AG09319 (cell line): ENCODE results near the gene KRT72.
"Not testable (repeated sequence)": the region's sequence is repeated elsewhere in the genome, so short reads cannot be mapped to it uniquely, and the experiment has no call there.

Experiments used
- DNase-seq: peaks from one replicate; pipeline ENCODE4 v3.0.0-alpha.2; 2010; ENCODE audit warnings: low read depth; ENCODE audit errors: extremely low read depth
- TF ChIP-seq, protein P1 (sequence below): IDR thresholded peaks from 2 replicates; pipeline ENCODE4 v1.5.1; 2011; ENCODE audit warnings: low read depth, mild to moderate bottlenecking, inconsistent platforms, low read length, moderate library complexity

Gene KRT72

GRCh38 chr12:52600475-52600874 lies 788 bp downstream of the KRT72 start:
- TF ChIP-seq, protein P1, sequence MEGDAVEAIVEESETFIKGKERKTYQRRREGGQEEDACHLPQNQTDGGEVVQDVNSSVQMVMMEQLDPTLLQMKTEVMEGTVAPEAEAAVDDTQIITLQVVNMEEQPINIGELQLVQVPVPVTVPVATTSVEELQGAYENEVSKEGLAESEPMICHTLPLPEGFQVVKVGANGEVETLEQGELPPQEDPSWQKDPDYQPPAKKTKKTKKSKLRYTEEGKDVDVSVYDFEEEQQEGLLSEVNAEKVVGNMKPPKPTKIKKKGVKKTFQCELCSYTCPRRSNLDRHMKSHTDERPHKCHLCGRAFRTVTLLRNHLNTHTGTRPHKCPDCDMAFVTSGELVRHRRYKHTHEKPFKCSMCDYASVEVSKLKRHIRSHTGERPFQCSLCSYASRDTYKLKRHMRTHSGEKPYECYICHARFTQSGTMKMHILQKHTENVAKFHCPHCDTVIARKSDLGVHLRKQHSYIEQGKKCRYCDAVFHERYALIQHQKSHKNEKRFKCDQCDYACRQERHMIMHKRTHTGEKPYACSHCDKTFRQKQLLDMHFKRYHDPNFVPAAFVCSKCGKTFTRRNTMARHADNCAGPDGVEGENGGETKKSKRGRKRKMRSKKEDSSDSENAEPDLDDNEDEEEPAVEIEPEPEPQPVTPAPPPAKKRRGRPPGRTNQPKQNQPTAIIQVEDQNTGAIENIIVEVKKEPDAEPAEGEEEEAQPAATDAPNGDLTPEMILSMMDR = no peak
- DNase-seq = no peak

DNA sequence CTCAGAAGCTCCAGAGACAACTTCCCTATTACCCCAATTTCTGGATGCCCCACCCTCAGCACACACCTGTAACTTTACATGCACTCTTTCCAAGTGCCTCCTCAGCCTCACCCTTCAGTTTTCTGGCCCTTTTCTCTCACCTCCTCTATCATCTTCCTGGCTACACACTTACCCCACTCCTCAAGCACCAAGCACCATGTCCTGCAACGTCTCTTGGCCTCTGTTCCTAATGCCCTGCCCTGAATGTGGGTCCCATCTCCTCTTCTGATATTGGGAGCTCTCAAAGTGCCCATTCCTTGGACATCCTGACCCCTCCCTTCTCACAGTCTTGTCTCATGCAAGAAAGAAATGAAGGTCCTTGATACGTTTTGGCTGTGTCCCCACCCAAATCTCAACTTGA lies 1.2 kb downstream of the KRT72 start:
- no peak for DNase-seq
- TF ChIP-seq, protein P1 = no peak

DNA sequence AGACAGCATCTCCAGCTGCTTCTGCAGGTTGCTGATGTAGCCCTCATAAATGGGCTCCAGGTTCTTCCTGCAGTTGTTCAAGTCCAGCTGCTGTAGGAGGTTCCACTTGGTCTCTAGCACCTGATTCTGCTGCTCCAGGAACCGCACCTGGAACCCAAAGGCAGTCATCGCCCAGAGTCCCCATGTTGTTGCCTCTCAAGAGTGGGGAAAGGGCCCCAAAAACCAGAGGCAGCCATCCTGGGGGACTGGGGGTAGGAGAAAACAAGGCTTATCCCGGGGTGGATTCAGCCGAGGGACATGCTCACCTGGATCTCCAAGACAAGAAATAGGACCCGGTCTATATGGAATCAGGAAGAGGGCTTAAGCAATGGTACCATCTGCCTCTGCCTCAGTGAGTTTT lies 2.3 kb downstream of the KRT72 start:
- TF ChIP-seq, protein P1 = no peak
- no peak for DNase-seq

DNA sequence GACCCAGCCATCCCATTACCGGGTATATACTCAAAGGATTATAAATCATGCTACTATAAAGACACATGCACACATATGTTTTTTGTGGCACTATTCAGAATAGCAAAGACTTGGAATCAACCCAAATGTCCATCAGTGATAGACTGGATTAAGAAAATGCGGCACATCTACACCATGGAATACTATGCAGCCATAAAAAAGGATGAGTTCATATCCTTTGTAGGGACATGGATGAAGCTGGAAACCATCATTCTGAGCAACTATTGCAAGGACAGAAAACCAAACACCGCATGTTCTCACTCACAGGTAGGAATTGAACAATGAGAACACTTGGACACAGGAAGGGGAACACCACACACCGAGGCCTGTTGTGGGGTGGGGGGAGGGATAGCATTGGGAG lies 7.0 kb downstream of the KRT72 start:
- not testable (repeated sequence) for DNase-seq

- TF ChIP-seq, protein P1 = no peak
- DNase-seq = no peak
Observed at GRCh38 chr12:52591521-52591920, 9.7 kb downstream of the KRT72 start.

DNA sequence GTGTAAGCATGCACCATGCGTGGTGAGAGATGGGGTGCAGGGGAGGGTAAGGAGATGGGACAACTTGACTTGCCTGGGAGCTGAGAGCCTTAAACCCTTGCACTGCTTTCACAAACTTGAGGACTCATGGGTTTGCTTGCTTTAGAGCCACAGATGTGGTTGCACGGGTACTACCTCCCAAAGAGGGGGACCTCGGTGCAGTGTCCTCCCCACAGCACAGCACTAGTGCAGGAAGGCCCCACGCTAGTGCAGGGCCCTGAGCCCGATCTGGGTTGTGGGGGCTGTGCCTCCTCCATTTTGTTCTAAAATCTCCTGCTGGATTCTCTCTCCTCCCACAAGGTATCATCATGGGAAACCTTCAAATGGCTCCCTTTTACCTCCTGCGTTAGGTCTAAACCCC lies 11.2 kb downstream of the KRT72 start:
- TF ChIP-seq, protein P1 = no peak

GRCh38 chr12:52587563-52587962 lies 13.7 kb downstream of the KRT72 start:
- TF ChIP-seq, protein P1 = no peak
- no peak for DNase-seq

More for the DNA sequence above, 11.2 kb downstream of the KRT72 start:
- DNase-seq = no peak

- TF ChIP-seq, protein P1 = no peak
- no peak for DNase-seq
Observed at GRCh38 chr12:52585946-52586345, 15.3 kb downstream of the KRT72 start.
